Astrocyte (in vitro differentiated cells and primary cell): Measurements from ENCODE around the gene SLC43A3.

ENCODE experiments used
- CTCF ChIP-seq: IDR thresholded peaks from 2 replicates; pipeline ENCODE4 v1.5.1; 2011; ENCODE audit warnings: low read depth, mild to moderate bottlenecking, inconsistent platforms, low read length, moderate library complexity; ENCODE audit not compliant: insufficient read depth
- EZH2 ChIP-seq: IDR thresholded peaks from 2 replicates; pipeline ENCODE4 v1.6.1; 2012; ENCODE audit warnings: mild to moderate bottlenecking, low read length, inconsistent platforms; ENCODE audit not compliant: insufficient read depth

- TF ChIP-seq CTCF (no peak), EZH2 (no peak)
Observed at GRCh38 chr11:57370251-57370650, 56.7 kb downstream of the SLC43A3 start.
